ENCODE results near the gene UPF3A.

UPF3A gene

DNA sequence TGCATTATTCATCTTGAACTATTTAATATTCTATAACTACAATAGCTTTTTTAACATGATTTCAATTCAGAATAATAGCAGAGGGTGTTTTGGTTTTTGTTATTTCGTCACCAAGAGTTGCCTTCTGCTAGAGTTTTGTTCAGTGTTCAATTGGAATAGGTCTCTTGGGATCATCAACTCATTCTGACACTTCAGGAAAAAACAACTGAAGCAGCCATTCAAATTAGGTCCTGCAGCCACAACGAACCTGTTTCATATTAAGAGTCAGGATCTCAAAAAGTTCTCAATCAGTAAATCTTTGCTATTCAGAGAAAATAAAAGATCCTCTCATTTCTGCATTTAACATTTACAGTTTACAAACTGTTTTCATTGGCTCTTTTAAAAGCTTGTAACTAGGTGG is 30.5 kb downstream of the UPF3A start:
- DNase-seq (ENCODE audit: insufficient read length, low spot score): no peak
- FAIRE-seq: peak; percentile 31
- TF ChIP-seq POLR2AphosphoS5 (IDR thresholded peaks at IDR 0.05; ENCODE audit: low read depth, low read length) (no peak), TAF1 (IDR thresholded peaks at IDR 0.05; ENCODE audit: low read depth, low read length) (no peak), POLR2A (IDR thresholded peaks at IDR 0.05; ENCODE audit: low read depth, low read length) (no peak), SPI1 (IDR thresholded peaks at IDR 0.05; ENCODE audit: low read depth, low read length) (no peak), POU2F2 (IDR thresholded peaks at IDR 0.05; ENCODE audit: low read depth, low read length) (no peak), PAX5 (IDR thresholded peaks at IDR 0.05; ENCODE audit: insufficient read depth, low read length, severe bottlenecking) (no peak)

DNA sequence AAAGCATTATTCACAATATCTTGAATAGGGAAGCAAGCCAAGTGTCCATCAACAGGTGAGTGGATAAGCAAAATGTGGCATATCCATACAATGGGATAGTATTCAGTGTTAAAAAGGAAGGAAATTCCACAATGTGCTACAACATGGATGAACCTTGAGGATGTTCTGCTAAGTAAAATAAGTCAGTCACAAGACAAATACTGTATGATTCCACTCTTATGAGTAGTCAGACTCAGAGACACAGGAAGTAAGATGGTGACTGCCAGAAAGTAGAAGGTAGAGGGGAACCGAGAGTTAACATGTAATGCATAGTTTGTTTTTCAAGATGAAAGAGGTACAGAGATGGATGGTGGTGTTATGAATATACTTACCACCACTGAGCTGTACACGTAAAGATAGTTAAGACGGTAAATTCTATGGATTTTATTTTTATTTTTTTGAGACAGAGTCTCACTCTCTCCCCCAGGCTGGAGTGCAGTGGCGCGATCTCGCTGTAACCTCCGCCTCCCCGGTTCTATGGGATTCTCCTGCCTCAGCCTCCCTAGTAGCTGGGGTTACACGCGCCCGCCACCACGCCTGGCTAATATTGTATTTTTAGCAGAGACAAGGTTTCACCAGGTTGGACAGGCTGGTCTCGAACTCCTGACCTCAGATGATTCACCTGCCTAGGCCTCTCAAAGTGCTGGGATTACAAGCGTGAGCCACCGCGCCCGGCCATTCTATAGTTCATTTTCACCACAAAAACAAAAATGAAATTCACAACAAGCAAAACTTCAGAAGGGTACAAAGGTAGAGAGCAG is 31.9 kb downstream of the UPF3A start:
- no peak for TF ChIP-seq POU2F2 (IDR thresholded peaks at IDR 0.05; ENCODE audit: low read depth, low read length)
- peak; percentile 73 for TF ChIP-seq POLR2A (IDR thresholded peaks at IDR 0.05; ENCODE audit: low read depth, low read length)
- TF ChIP-seq SPI1 (IDR thresholded peaks at IDR 0.05; ENCODE audit: low read depth, low read length): peak; percentile 88
- TF ChIP-seq TAF1 (IDR thresholded peaks at IDR 0.05; ENCODE audit: low read depth, low read length): peak; percentile 39; the same call in 1 of the 2 replicates
- TF ChIP-seq POLR2AphosphoS5 (IDR thresholded peaks at IDR 0.05; ENCODE audit: low read depth, low read length): 0 out of 2 replicates have a peak, but pooled peaks have one; percentile 46
- TF ChIP-seq PAX5 (IDR thresholded peaks at IDR 0.05; ENCODE audit: insufficient read depth, low read length, severe bottlenecking): no peak
- FAIRE-seq (peak; percentile 94), DNase-seq (ENCODE audit: insufficient read length, low spot score) (no peak)

GRCh38 chr13:114314074-114314912 is 32.9 kb downstream of the UPF3A start, which contains the start of gene CHAMP1:
Gene CHAMP1 (plus strand): TSS chr13:114314503. CDS start chr13:114323843, 9,340 bp downstream.
- DNase-seq (ENCODE audit: insufficient read length, low spot score): peak; percentile 81
- FAIRE-seq: peak; percentile 99
- TF ChIP-seq POU2F2 (IDR thresholded peaks at IDR 0.05; ENCODE audit: low read depth, low read length) (peak; percentile 44; the same call in 1 of the 2 replicates), POLR2A (IDR thresholded peaks at IDR 0.05; ENCODE audit: low read depth, low read length) (peak; percentile 78), TAF1 (IDR thresholded peaks at IDR 0.05; ENCODE audit: low read depth, low read length) (peak; percentile 83; the same call in 1 of the 2 replicates), SPI1 (IDR thresholded peaks at IDR 0.05; ENCODE audit: low read depth, low read length) (0 out of 2 replicates have a peak, but pooled peaks have one; percentile 9), POLR2AphosphoS5 (IDR thresholded peaks at IDR 0.05; ENCODE audit: low read depth, low read length) (peak; percentile 78), PAX5 (IDR thresholded peaks at IDR 0.05; ENCODE audit: insufficient read depth, low read length, severe bottlenecking) (peak; percentile 8)

DNA sequence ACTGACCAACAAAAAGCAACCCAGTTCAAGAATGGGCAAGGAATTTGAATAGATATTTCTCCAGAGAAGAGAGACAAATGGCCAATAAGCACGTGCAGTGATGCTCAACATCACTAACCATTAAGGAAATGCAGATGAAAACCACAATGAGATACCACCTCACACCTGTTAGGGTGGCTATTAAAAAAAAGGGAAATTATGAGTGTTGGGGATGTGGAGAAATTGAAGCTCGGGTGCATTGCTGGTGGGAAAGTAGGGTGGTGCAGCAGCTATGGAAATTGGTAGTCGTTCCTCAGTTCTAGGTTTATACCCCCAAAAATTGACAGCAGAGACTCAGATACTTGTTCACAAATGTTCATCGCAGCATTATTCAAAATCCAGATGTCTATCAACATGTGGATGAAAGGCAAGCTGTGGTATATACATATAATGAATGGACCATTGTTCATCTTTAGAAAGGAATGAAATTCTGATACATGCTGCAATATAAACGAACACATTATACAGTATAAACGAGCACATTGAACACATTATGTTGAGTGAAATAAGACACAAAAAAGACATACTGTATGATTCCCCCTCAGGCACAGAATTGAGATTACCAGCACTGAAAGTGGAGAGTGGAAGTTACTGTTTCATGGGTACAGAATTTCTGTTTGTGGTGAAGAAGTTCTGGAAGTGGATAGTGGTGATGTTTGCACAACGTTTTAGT is 33.8 kb downstream of the UPF3A start:
- TF ChIP-seq TAF1 (IDR thresholded peaks at IDR 0.05; ENCODE audit: low read depth, low read length) (no peak), SPI1 (IDR thresholded peaks at IDR 0.05; ENCODE audit: low read depth, low read length) (no peak), POLR2AphosphoS5 (IDR thresholded peaks at IDR 0.05; ENCODE audit: low read depth, low read length) (no peak), POU2F2 (IDR thresholded peaks at IDR 0.05; ENCODE audit: low read depth, low read length) (no peak), PAX5 (IDR thresholded peaks at IDR 0.05; ENCODE audit: insufficient read depth, low read length, severe bottlenecking) (no peak), POLR2A (IDR thresholded peaks at IDR 0.05; ENCODE audit: low read depth, low read length) (no peak)
- peak; percentile 47 for FAIRE-seq
- DNase-seq (ENCODE audit: insufficient read length, low spot score): no peak

DNA sequence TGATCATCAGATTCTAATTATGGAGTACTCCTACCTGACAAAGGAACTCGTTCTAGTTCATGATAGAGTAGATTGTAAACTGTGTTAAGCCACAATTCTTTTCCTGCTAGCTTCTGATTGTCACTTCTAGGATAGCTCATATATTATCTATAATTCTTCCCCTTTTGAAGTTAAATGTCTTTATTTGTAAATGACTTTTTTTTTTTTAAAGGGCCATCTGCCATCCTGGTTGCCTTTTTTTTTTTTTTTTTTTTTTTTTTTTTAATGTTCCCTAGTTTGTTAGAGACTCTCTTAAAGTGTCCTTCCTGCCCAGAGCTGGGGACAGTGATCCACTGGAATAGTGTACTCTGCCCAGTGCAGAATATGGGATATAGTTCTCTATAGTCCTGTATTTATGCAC is 37.2 kb downstream of the UPF3A start:
- DNase-seq (ENCODE audit: insufficient read length, low spot score): no peak
- TF ChIP-seq POLR2A (IDR thresholded peaks at IDR 0.05; ENCODE audit: low read depth, low read length) (no peak), PAX5 (IDR thresholded peaks at IDR 0.05; ENCODE audit: insufficient read depth, low read length, severe bottlenecking) (no peak), POU2F2 (IDR thresholded peaks at IDR 0.05; ENCODE audit: low read depth, low read length) (no peak), POLR2AphosphoS5 (IDR thresholded peaks at IDR 0.05; ENCODE audit: low read depth, low read length) (no peak), TAF1 (IDR thresholded peaks at IDR 0.05; ENCODE audit: low read depth, low read length) (no peak), SPI1 (IDR thresholded peaks at IDR 0.05; ENCODE audit: low read depth, low read length) (no peak)
- no peak for FAIRE-seq

DNA sequence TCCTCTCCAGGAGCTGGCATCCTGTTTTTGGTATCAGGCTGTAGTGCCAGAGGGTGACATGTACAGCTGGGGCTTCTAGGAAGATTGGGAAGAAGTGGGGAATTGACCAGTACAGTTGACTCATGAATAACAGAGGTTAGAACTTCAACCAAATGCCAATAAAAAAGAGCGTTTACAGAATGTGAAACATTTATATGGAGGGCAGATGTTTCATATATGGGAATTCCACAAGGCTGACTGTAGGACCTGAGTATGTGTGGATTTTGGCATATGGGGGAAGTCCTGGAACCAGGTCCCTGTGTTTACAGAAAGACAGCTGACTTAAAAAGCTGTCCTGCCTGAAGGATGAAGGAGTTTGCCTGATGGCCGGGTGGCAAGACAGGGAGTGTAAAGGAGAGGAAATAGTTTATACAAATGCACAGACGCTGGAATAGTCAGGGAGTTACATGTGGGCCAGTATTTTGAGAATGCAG is 38.1 kb downstream of the UPF3A start:
- FAIRE-seq (no peak), DNase-seq (ENCODE audit: insufficient read length, low spot score) (no peak)
- TF ChIP-seq POU2F2 (IDR thresholded peaks at IDR 0.05; ENCODE audit: low read depth, low read length) (no peak), POLR2A (IDR thresholded peaks at IDR 0.05; ENCODE audit: low read depth, low read length) (no peak), POLR2AphosphoS5 (IDR thresholded peaks at IDR 0.05; ENCODE audit: low read depth, low read length) (no peak), TAF1 (IDR thresholded peaks at IDR 0.05; ENCODE audit: low read depth, low read length) (no peak), SPI1 (IDR thresholded peaks at IDR 0.05; ENCODE audit: low read depth, low read length) (no peak), PAX5 (IDR thresholded peaks at IDR 0.05; ENCODE audit: insufficient read depth, low read length, severe bottlenecking) (no peak)

- TF ChIP-seq POU2F2 (IDR thresholded peaks at IDR 0.05; ENCODE audit: low read depth, low read length): no peak
- no peak for TF ChIP-seq PAX5 (IDR thresholded peaks at IDR 0.05; ENCODE audit: insufficient read depth, low read length, severe bottlenecking)
- no peak for TF ChIP-seq POLR2AphosphoS5 (IDR thresholded peaks at IDR 0.05; ENCODE audit: low read depth, low read length)
- no peak for TF ChIP-seq POLR2A (IDR thresholded peaks at IDR 0.05; ENCODE audit: low read depth, low read length)
- TF ChIP-seq TAF1 (IDR thresholded peaks at IDR 0.05; ENCODE audit: low read depth, low read length): no peak
- no peak for TF ChIP-seq SPI1 (IDR thresholded peaks at IDR 0.05; ENCODE audit: low read depth, low read length)
- DNase-seq (ENCODE audit: insufficient read length, low spot score) (no peak), FAIRE-seq (no peak)
These were observed 38.7 kb downstream of the UPF3A start for GRCh38 chr13:114320065-114320464.

- no peak for FAIRE-seq
- no peak for DNase-seq (ENCODE audit: insufficient read length, low spot score)
- no peak for TF ChIP-seq SPI1 (IDR thresholded peaks at IDR 0.05; ENCODE audit: low read depth, low read length)
- no peak for TF ChIP-seq PAX5 (IDR thresholded peaks at IDR 0.05; ENCODE audit: insufficient read depth, low read length, severe bottlenecking)
- no peak for TF ChIP-seq TAF1 (IDR thresholded peaks at IDR 0.05; ENCODE audit: low read depth, low read length)
- no peak for TF ChIP-seq POLR2A (IDR thresholded peaks at IDR 0.05; ENCODE audit: low read depth, low read length)
- no peak for TF ChIP-seq POU2F2 (IDR thresholded peaks at IDR 0.05; ENCODE audit: low read depth, low read length)
These were observed 39.9 kb downstream of the UPF3A start for GRCh38 chr13:114321256-114321655.

All from GM12891 (cell line).